Kidney epithelial cell (primary cell): ENCODE measurements around the gene GALNT7. TPM values are rescaled to one million over a fixed set of nuclear protein-coding genes. Genes with fewer than 3 reads are reported as not detected.

Source experiments
- DNase-seq: peaks from one replicate; pipeline ENCODE4 v3.0.0-alpha.2; 2010; ENCODE audit warnings: low read depth
- H3K27me3 ChIP-seq: 2 replicates; pipeline ENCODE4 v1.6.0; 2011; ENCODE audit warnings: low read length; ENCODE audit not compliant: control insufficient read depth, insufficient read depth
- H3K36me3 ChIP-seq: 2 replicates; pipeline ENCODE4 v1.5.1; 2011; ENCODE audit warnings: low read length; ENCODE audit not compliant: control insufficient read depth, insufficient read depth
- H3K4me3 ChIP-seq: 2 replicates; pipeline ENCODE4 v1.5.1; 2011; ENCODE audit warnings: low read depth, mild to moderate bottlenecking, control low read depth, low read length
- total RNA-seq: library from RNA; depleted of rRNA; stranded (reverse); fragments of >200 nt; gene quantifications from 2 replicates; pipeline ENCODE4 v1.2.3, GENCODE V29; 2015
- TF ChIP-seq, protein P1 (sequence below): IDR thresholded peaks from 2 replicates; pipeline ENCODE4 v1.5.1; 2011; ENCODE audit warnings: mild to moderate bottlenecking, moderate library complexity, low read length, control low read depth, inconsistent platforms; ENCODE audit not compliant: insufficient read depth, poor library complexity, severe bottlenecking

GALNT7 gene
- total RNA-seq, 1 donor from 2014 or later: 46.6 TPM

DNA sequence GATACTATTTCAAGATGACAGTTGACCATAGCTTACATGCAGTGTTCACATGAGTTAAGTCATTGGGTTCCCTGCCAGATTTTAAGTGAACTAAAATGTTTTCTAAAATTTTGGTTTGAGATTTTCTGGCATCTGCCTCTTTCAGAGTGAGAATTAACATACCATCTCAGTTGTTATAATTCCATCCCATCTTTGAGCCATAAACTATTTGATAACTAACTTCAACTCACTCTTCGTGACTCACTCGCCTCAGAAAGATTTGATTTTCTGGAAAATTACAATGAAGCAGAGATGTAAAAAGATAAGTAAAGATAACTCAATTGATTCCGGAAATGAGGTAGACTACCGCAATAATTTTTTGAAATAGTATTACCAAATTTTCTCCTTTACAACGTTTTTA, 103.7 kb downstream of the GALNT7 start:
- TF ChIP-seq, protein P1, sequence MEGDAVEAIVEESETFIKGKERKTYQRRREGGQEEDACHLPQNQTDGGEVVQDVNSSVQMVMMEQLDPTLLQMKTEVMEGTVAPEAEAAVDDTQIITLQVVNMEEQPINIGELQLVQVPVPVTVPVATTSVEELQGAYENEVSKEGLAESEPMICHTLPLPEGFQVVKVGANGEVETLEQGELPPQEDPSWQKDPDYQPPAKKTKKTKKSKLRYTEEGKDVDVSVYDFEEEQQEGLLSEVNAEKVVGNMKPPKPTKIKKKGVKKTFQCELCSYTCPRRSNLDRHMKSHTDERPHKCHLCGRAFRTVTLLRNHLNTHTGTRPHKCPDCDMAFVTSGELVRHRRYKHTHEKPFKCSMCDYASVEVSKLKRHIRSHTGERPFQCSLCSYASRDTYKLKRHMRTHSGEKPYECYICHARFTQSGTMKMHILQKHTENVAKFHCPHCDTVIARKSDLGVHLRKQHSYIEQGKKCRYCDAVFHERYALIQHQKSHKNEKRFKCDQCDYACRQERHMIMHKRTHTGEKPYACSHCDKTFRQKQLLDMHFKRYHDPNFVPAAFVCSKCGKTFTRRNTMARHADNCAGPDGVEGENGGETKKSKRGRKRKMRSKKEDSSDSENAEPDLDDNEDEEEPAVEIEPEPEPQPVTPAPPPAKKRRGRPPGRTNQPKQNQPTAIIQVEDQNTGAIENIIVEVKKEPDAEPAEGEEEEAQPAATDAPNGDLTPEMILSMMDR: no peak
- DNase-seq: no peak
- no peaks in the 10 kb centered on the region for H3K27me3 ChIP-seq
- H3K4me3 ChIP-seq: no peak overlapping the region
- H3K36me3 ChIP-seq: no peaks in the 10 kb centered on the region

DNA sequence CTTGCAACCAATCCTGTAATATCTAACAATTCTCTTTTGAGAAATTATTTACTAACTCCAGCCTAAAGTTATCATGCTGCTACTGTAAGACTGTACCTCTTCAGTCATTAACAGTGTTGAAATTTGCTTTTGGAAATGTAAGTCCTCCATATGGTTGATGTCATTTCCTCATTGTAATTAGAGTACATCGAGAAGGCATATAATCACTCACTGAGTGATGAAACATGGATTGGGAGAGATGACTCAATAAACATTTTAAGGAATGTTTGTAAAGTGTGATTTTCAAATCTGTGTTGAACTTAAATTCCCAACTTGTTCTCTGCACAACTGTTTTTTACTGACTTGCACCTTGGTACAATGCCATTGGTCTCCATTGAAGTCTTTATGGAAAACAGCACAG, 104.4 kb downstream of the GALNT7 start:
- Histone ChIP-seq H3K4me3 (no peak overlapping the region), H3K36me3 (no peaks in the 10 kb centered on the region), H3K27me3 (no peaks in the 10 kb centered on the region)
- no peak for DNase-seq
- TF ChIP-seq, protein P1: no peak

DNA sequence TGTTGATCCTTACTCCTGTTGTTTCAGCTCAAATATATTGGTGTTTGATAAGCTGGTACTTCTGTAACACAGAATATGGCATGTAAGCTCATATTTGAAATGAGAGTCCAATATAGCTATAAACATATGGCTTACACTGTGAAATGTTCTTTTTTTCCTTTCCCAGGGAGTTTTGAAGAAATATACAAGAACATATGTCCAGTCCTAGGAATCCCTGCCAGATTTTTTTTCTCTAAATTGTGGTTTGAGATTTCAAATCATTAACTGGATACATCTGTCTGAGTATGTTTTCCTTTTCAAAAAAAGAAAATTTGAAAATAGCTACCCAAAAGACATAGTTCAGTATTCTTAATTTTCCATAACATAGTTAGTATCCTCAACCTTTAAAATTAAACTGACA, 105.3 kb downstream of the GALNT7 start:
- H3K4me3 ChIP-seq: no peak overlapping the region
- no peaks in the 10 kb centered on the region for H3K27me3 ChIP-seq
- no peaks in the 10 kb centered on the region for H3K36me3 ChIP-seq
- TF ChIP-seq, protein P1: no peak
- no peak for DNase-seq

DNA sequence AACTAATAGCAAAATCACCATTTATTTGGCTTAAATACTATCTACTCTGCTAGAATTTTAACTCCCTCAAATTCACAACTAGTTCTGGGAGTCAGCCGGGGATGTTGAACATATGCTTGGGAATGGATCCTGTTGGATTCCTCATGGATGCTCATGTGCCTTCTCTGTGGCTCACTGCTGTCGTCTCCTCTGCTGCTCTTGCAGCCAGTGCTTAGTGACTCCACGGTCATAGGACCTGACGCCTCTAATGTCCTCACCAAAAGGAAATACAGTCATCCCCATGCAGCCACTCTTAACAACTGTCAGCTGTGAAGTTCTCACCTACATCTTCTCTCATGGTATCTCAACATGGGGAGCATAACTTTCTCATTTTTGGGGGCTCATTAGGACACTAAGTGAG, 106.1 kb downstream of the GALNT7 start:
- no peak for DNase-seq
- H3K36me3 ChIP-seq: no peaks in the 10 kb centered on the region
- TF ChIP-seq, protein P1: no peak

DNA sequence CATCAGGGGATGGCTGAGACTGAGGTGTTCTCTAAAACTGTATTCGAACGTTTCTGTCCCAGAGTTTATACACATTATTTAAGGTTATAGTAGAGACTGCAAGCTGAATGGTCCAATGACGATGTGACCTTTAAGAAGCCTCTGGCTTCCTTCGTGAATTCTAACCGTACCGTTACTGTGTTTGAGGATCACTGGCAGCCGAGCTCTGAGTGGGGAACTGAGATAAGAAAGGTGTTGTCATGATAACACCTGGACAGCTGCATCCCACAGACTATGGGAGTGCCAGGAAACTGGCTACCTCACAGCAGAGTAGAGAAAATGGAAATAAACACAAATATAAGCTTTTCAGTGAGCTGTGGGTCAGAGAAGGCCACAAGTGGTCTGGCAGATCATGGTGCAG, 106.5 kb downstream of the GALNT7 start:
- H3K27me3 ChIP-seq: no peaks in the 10 kb centered on the region
- no peak for DNase-seq
- H3K4me3 ChIP-seq: no peak overlapping the region
- TF ChIP-seq, protein P1: no peak
- H3K36me3 ChIP-seq: no peaks in the 10 kb centered on the region

More for the DNA sequence above, 106.1 kb downstream of the GALNT7 start:
- Histone ChIP-seq H3K27me3 (no peaks in the 10 kb centered on the region), H3K4me3 (no peak overlapping the region)

DNA sequence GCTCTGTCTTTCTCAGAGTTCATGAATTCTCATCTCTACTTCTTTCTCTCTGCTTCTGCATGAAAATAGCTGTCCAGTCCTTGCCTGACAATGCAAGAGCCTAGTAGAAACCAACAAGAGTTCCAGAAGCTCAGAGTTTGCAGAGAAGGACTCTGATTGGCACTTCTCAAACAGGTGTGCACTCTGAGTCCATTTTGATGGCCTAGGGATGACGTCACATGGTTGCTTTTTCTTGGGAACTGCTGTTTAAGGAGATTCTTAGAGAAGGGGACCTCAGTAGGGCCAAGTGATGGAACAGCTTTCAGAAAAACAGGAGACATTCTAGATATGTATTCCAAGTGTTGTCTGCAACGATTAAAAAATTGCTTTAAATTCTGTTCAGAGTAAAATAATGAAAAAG, 108.7 kb downstream of the GALNT7 start:
- DNase-seq: no peak
- no peaks in the 10 kb centered on the region for H3K36me3 ChIP-seq
- no peaks in the 10 kb centered on the region for H3K27me3 ChIP-seq
- TF ChIP-seq, protein P1: no peak
- no peak overlapping the region for H3K4me3 ChIP-seq
